H1 (cell line): ENCODE data around the gene RRAS. TPM values are rescaled to one million over a fixed set of nuclear protein-coding genes. Genes with fewer than 3 reads are reported as not detected.

ENCODE experiments used
- ATF2 ChIP-seq: IDR thresholded peaks from 2 replicates; pipeline ENCODE4 v1.6.1; 2012; ENCODE audit warnings: low read length, inconsistent platforms
- BACH1 ChIP-seq: IDR thresholded peaks from 2 replicates; pipeline ENCODE4 v1.6.1; 2012; ENCODE audit warnings: low read length, improper control_type of control experiment
- BRCA1 ChIP-seq: IDR thresholded peaks from 2 replicates; pipeline ENCODE4 v1.6.1; 2012; ENCODE audit warnings: low read depth, low read length, improper control_type of control experiment
- E2F6 ChIP-seq: IDR thresholded peaks from 2 replicates; pipeline ENCODE4 v1.6.1; 2012; ENCODE audit warnings: inconsistent platforms
- EP300 ChIP-seq, 2 experiments: IDR thresholded peaks; 1 replicate in 1 of 2; 2 replicates in 1 of 2; pipeline ENCODE4 v1.6.1; 2011 to 2012; ENCODE audit warnings: low read depth in 2 of 2, low read length in 2 of 2, mild to moderate bottlenecking in 2 of 2, borderline replicate concordance in 1 of 2, inconsistent platforms in 1 of 2, moderate library complexity in 1 of 2
- GABPA ChIP-seq: IDR thresholded peaks from 2 replicates; pipeline ENCODE4 v1.6.1; 2011; ENCODE audit warnings: mild to moderate bottlenecking, low read length, moderate library complexity, borderline replicate concordance; ENCODE audit not compliant: insufficient read depth
- GTF2F1 ChIP-seq: IDR thresholded peaks from 2 replicates; pipeline ENCODE4 v1.6.1; 2012; ENCODE audit warnings: low read depth, low read length, improper control_type of control experiment, borderline replicate concordance
- JUN ChIP-seq: IDR thresholded peaks from 2 replicates; pipeline ENCODE4 v1.6.1; 2011; ENCODE audit warnings: low read depth, mild to moderate bottlenecking, improper control_type of control experiment, low read length
- MAX ChIP-seq: IDR thresholded peaks from 2 replicates; pipeline ENCODE4 v1.6.1; 2012; ENCODE audit warnings: inconsistent platforms
- NANOG ChIP-seq: IDR thresholded peaks from 2 replicates; pipeline ENCODE4 v1.6.1; 2011; ENCODE audit warnings: low read length, low read depth, mild to moderate bottlenecking, inconsistent platforms; ENCODE audit not compliant: insufficient read depth, poor library complexity, severe bottlenecking
- NRF1 ChIP-seq: IDR thresholded peaks from 2 replicates; pipeline ENCODE4 v1.6.1; 2011; ENCODE audit warnings: mild to moderate bottlenecking, low read depth, low read length, improper control_type of control experiment
- POLR2A ChIP-seq, 2 experiments: IDR thresholded peaks; 1 replicate in 1 of 2; 2 replicates in 1 of 2; pipeline ENCODE4 v1.6.1; 2011; ENCODE audit warnings: low read depth in 2 of 2, low read length in 2 of 2, mild to moderate bottlenecking in 2 of 2; ENCODE audit errors: control extremely low read depth in 1 of 2
- POLR2AphosphoS5 ChIP-seq: IDR thresholded peaks from 2 replicates; pipeline ENCODE4 v1.6.1; 2011; ENCODE audit warnings: low read depth, low read length
- RFX5 ChIP-seq: IDR thresholded peaks from 2 replicates; pipeline ENCODE4 v1.6.1; 2011; ENCODE audit warnings: low read depth, low read length, improper control_type of control experiment, borderline replicate concordance
- SP1 ChIP-seq: IDR thresholded peaks from 2 replicates; pipeline ENCODE4 v1.6.1; 2011; ENCODE audit warnings: low read depth, low read length
- SP2 ChIP-seq: IDR thresholded peaks from 2 replicates; pipeline ENCODE4 v1.6.1; 2012; ENCODE audit warnings: mild to moderate bottlenecking, low read length, inconsistent platforms
- SRF ChIP-seq: IDR thresholded peaks from 2 replicates; pipeline ENCODE4 v1.6.1; 2011; ENCODE audit warnings: mild to moderate bottlenecking, low read depth, low read length, moderate library complexity
- TAF1 ChIP-seq: IDR thresholded peaks from 2 replicates; pipeline ENCODE4 v1.6.1; 2011; ENCODE audit warnings: mild to moderate bottlenecking, low read depth, low read length
- TAF7 ChIP-seq: optimal IDR thresholded peaks from 2 replicates; pipeline ENCODE3; 2011; ENCODE audit warnings: low read depth, mild to moderate bottlenecking, inconsistent platforms, low read length, moderate library complexity, borderline replicate concordance
- TEAD4 ChIP-seq: IDR thresholded peaks from 2 replicates; pipeline ENCODE4 v1.6.1; 2012; ENCODE audit warnings: low read depth, low read length, inconsistent platforms, mixed read lengths
- YY1 ChIP-seq: IDR thresholded peaks from 2 replicates; pipeline ENCODE4 v1.6.1; 2011; ENCODE audit warnings: low read depth, mild to moderate bottlenecking, low read length
- ZNF274 ChIP-seq: IDR thresholded peaks from 2 replicates; pipeline ENCODE4 v1.7.0; 2012; ENCODE audit warnings: low read length, borderline replicate concordance; ENCODE audit errors: extremely low read depth
- polyA plus RNA-seq, 7 experiments: library from polyadenylated mRNA; depleted of rRNA in 3 of 7; stranded (reverse) in 5 of 7; unstranded in 2 of 7; fragments of >200 nt in 5 of 7; fragments of 200-250 nt in 2 of 7; gene quantifications; 1 replicate in 5 of 7; 2 replicates in 1 of 7; 4 replicates in 1 of 7; pipeline versions ENCODE4 v1.2.1 to v1.2.3, GENCODE V29; 2011 to 2013; ENCODE audit warnings: missing spikeins in 2 of 7, mixed read lengths in 2 of 7
- total RNA-seq: library from RNA; stranded (reverse); fragmentation: NEBNext Ultra II Directional; extraction: Animal tissue kit (Norgen Biotek cat#: 25700); gene quantifications from 2 replicates; pipeline ENCODE4 v1.2.1, GENCODE V29; 2021

Gene RRAS
- total and polyA plus RNA-seq, 2 of the 8 experiments (the other 6 are each of a cell fraction or from before 2014, with no cell fraction given) = 17.7 to 49.1 TPM

- TF ChIP-seq E2F6 (0 out of 2 replicates have a peak, but pooled peaks have one; percentile 20), TAF1 (peak; percentile 43; the same call in 1 of the 2 replicates), SP2 (no peak), POLR2A (IDR thresholded peaks at IDR 0.05; ENCODE audit: control extremely low read depth in 1 of 2, low read depth in 2 of 2, low read length in 2 of 2) (no peak), TAF7 (peak; percentile 38), SP1 (0 out of 2 replicates have a peak, but pooled peaks have one; percentile 36), POLR2AphosphoS5 (no peak), TEAD4 (no peak), GABPA (no peak), YY1 (no peak), ZNF274 (no peak), ATF2 (0 out of 2 replicates have a peak, but pooled peaks have one; percentile 34), MAX (no peak), EP300 (IDR thresholded peaks at IDR 0.05; ENCODE audit: borderline replicate concordance in 1 of 2, low read depth in 2 of 2, low read length in 2 of 2) (no peak), BACH1 (no peak), JUN (no peak), NRF1 (peak; percentile 95), NANOG (peak; percentile 32), RFX5 (no peak), GTF2F1 (no peak), SRF (peak; percentile 100), BRCA1 (no peak)
Observed at GRCh38 chr19:49665351-49666119, 25.6 kb upstream of the RRAS start, which contains the start of the genes BCL2L12 and IRF3 (continued).
